IMR-90 (cell line): ENCODE data around the gene ATP5PB. TPM values are rescaled to one million over a fixed set of nuclear protein-coding genes. Genes with fewer than 3 reads are reported as not detected.

ENCODE experiments used
- ATAC-seq: fragments of 200-7000 bp; cut with Tn5 transposase; 2 replicates; pipeline ENCODE4 v1.9.1; 2020; ENCODE audit warnings: low read depth, mild to moderate bottlenecking, moderate library complexity
- BruUV-seq: library from RNA; stranded (reverse); fragments of 400-500 nt; replicated peaks from 2 replicates; lab custom pipeline; 2021; lab: Mats Ljungman, UMichigan
- CTCF ChIA-PET: fragments of 300-600 bp; formaldehyde crosslinking; extraction: SDS; loops from one replicate; lab custom pipeline; 2021; ENCODE audit warnings: antibody characterized with exemption; lab: Yijun Ruan, JAX
- POLR2A ChIA-PET: fragments of 300-600 bp; sonication (Branson Sonifier 250); formaldehyde crosslinking; loops from one replicate; lab custom pipeline; 2022; ENCODE audit warnings: antibody characterized with exemption; ENCODE audit not compliant: unreplicated experiment; lab: Charles Lee
- DNase-seq: peaks from one replicate; pipeline ENCODE4 v3.0.0; 2013
- H2AFZ ChIP-seq: replicated peaks from 2 replicates; pipeline ENCODE3; 2013; ENCODE audit warnings: low read length, mild to moderate bottlenecking; ENCODE audit not compliant: poor library complexity
- H2AK5ac ChIP-seq: 2 replicates; pipeline ENCODE4 v1.6.1; 2013; ENCODE audit warnings: low read depth, low read length, inconsistent platforms
- H2AK9ac ChIP-seq: replicated peaks from 2 replicates; pipeline ENCODE3; 2013; ENCODE audit warnings: mild to moderate bottlenecking, low read depth, low read length, moderate library complexity; ENCODE audit not compliant: poor library complexity
- H2BK120ac ChIP-seq: 2 replicates; pipeline ENCODE4 v1.6.1; 2013; ENCODE audit warnings: low read depth, low read length, inconsistent platforms
- H2BK15ac ChIP-seq: 3 replicates; pipeline ENCODE4 v1.6.1; 2013; ENCODE audit warnings: low read depth, low read length, inconsistent platforms
- H2BK20ac ChIP-seq: 2 replicates; pipeline ENCODE4 v1.6.1; 2013; ENCODE audit warnings: low read depth, mild to moderate bottlenecking, inconsistent platforms, low read length, moderate library complexity
- H2BK5ac ChIP-seq: 2 replicates; pipeline ENCODE4 v1.6.1; 2013; ENCODE audit warnings: mild to moderate bottlenecking, low read depth, low read length, inconsistent platforms; ENCODE audit not compliant: poor library complexity, severe bottlenecking
- H3K14ac ChIP-seq: replicated peaks from 2 replicates; pipeline ENCODE4 v1.6.1; 2013; ENCODE audit warnings: low read depth, low read length, inconsistent platforms
- H3K18ac ChIP-seq: 2 replicates; pipeline ENCODE4 v1.6.1; 2013; ENCODE audit warnings: low read depth, low read length, control low read depth
- H3K23ac ChIP-seq: 2 replicates; pipeline ENCODE4 v1.6.1; 2013; ENCODE audit warnings: low read depth, low read length, inconsistent platforms
- H3K27ac ChIP-seq: 2 replicates; pipeline ENCODE4 v1.5.1; 2013; ENCODE audit warnings: mild to moderate bottlenecking, control low read depth, low read length; ENCODE audit not compliant: insufficient read depth
- H3K27me3 ChIP-seq: 2 replicates; pipeline ENCODE4 v1.6.1; 2013; ENCODE audit warnings: low read length; ENCODE audit not compliant: control insufficient read depth, insufficient read depth
- H3K36me3 ChIP-seq: 2 replicates; pipeline ENCODE4 v1.6.1; 2013; ENCODE audit warnings: low read length, mixed read lengths; ENCODE audit not compliant: control insufficient read depth, insufficient read depth
- H3K4ac ChIP-seq: 2 replicates; pipeline ENCODE4 v1.6.1; 2013; ENCODE audit warnings: low read depth, low read length, inconsistent platforms
- H3K4me1 ChIP-seq: 2 replicates; pipeline ENCODE4 v1.6.1; 2013; ENCODE audit warnings: low read length, mixed read lengths; ENCODE audit not compliant: control insufficient read depth, insufficient read depth
- H3K4me2 ChIP-seq: 2 replicates; pipeline ENCODE4 v1.6.1; 2013; ENCODE audit warnings: low read depth, mild to moderate bottlenecking, control low read depth, low read length, moderate library complexity
- H3K4me3 ChIP-seq: 2 replicates; pipeline ENCODE4 v1.5.1; 2013; ENCODE audit warnings: low read depth, mild to moderate bottlenecking, control low read depth, low read length, moderate library complexity; ENCODE audit not compliant: insufficient read depth
- H3K56ac ChIP-seq: 2 replicates; pipeline ENCODE4 v1.6.1; 2013; ENCODE audit warnings: low read length, inconsistent platforms; ENCODE audit not compliant: insufficient read depth; ENCODE audit errors: extremely low read depth
- H3K79me1 ChIP-seq, 2 experiments: 2 replicates each; pipeline ENCODE4 v1.6.1; 2013; ENCODE audit warnings: low read length in 2 of 2, inconsistent platforms in 1 of 2, low read depth in 1 of 2
- H3K9ac ChIP-seq: 2 replicates; pipeline ENCODE4 v1.6.1; 2013; ENCODE audit warnings: low read depth, low read length, control low read depth
- H3K9me1 ChIP-seq: 2 replicates; pipeline ENCODE4 v1.6.1; 2013; ENCODE audit warnings: low read length, inconsistent platforms; ENCODE audit not compliant: insufficient read depth
- H3K9me3 ChIP-seq: 2 replicates; pipeline ENCODE4 v1.6.1; 2013; ENCODE audit warnings: low read length; ENCODE audit not compliant: control insufficient read depth, insufficient read depth
- H4K20me1 ChIP-seq: 2 replicates; pipeline ENCODE4 v1.6.1; 2013; ENCODE audit warnings: low read length, inconsistent platforms; ENCODE audit not compliant: insufficient read depth
- H4K5ac ChIP-seq: 2 replicates; pipeline ENCODE4 v1.6.1; 2013; ENCODE audit warnings: mild to moderate bottlenecking, low read depth, low read length, control low read depth
- H4K8ac ChIP-seq, 2 experiments: 2 replicates each; pipeline ENCODE4 v1.6.1; 2013; ENCODE audit warnings: low read depth in 2 of 2, low read length in 2 of 2, control low read depth in 1 of 2, inconsistent platforms in 1 of 2
- H4K91ac ChIP-seq: 2 replicates; pipeline ENCODE4 v1.6.1; 2013; ENCODE audit warnings: low read depth, low read length, inconsistent platforms; ENCODE audit not compliant: insufficient read depth
- BHLHE40 ChIP-seq: fragments of 150-350 bp; IDR thresholded peaks from 2 replicates; pipeline ENCODE4 v1.6.1; 2016; ENCODE audit warnings: mild to moderate bottlenecking, low read depth, low read length
- CEBPB ChIP-seq: IDR thresholded peaks from 2 replicates; pipeline ENCODE4 v1.6.1; 2012; ENCODE audit warnings: low read depth, low read length, improper control_type of control experiment
- CHD1 ChIP-seq: IDR thresholded peaks from 2 replicates; pipeline ENCODE4 v1.6.1; 2012; ENCODE audit warnings: low read depth, low read length, improper control_type of control experiment
- ELK1 ChIP-seq: fragments of 150-350 bp; IDR thresholded peaks from 2 replicates; pipeline ENCODE4 v1.6.1; 2016; ENCODE audit warnings: low read depth, mild to moderate bottlenecking, low read length, moderate library complexity, borderline replicate concordance
- FOS ChIP-seq: fragments of 150-350 bp; IDR thresholded peaks from 2 replicates; pipeline ENCODE4 v1.6.1; 2016; ENCODE audit warnings: low read depth, low read length
- MAZ ChIP-seq: IDR thresholded peaks from 2 replicates; pipeline ENCODE4 v1.6.1; 2012; ENCODE audit warnings: low read depth, mild to moderate bottlenecking, low read length, improper control_type of control experiment, moderate library complexity, borderline replicate concordance
- POLR2A ChIP-seq: IDR thresholded peaks from 2 replicates; pipeline ENCODE4 v1.6.1; 2012; ENCODE audit warnings: mild to moderate bottlenecking, low read depth, low read length
- RCOR1 ChIP-seq: IDR thresholded peaks from 2 replicates; pipeline ENCODE4 v1.6.1; 2012; ENCODE audit warnings: mild to moderate bottlenecking, low read length, improper control_type of control experiment; ENCODE audit not compliant: insufficient replicate concordance
- SMC3 ChIP-seq: fragments of 150-350 bp; IDR thresholded peaks from 2 replicates; pipeline ENCODE4 v1.6.1; 2016; ENCODE audit warnings: low read depth, mild to moderate bottlenecking, antibody characterized with exemption, low read length, moderate library complexity
- WGBS, 2 experiments: methylation state at CpG; one replicate each; pipeline versions ENCODE4 v1.1.5 to v1.1.7; 2013; ENCODE audit warnings: missing lambda C conversion rate in 2 of 2; ENCODE audit not compliant: insufficient read length in 1 of 2; ENCODE audit errors: extremely low coverage in 2 of 2; 5-methylcytosine and 5-hydroxymethylcytosine counted together
- dilution Hi-C: fragments of 300-500 bp; cut with HindIII; formaldehyde crosslinking; loops from one replicate; pipeline ENCODE4 v1.14.3; 2018; ENCODE audit warnings: low sequenced_read_pairs; ENCODE audit not compliant: unreplicated experiment
- in situ Hi-C: fragments of 300-500 bp; cut with MboI; formaldehyde crosslinking; loops from 3 replicates; pipeline ENCODE4 v1.14.3; 2019; ENCODE audit warnings: low sequenced_read_pairs, inconsistent platforms, mixed read lengths
- intact Hi-C: fragments of 100-400 bp; cut with micrococcal nuclease; formaldehyde crosslinking; loops from 2 replicates; pipeline ENCODE4 v1.10.0; 2022
- polyA plus RNA-seq, 3 experiments: library from polyadenylated mRNA; depleted of rRNA; stranded (reverse); fragments of >200 nt; gene quantifications; 2 replicates each; pipeline ENCODE4 v1.2.3, GENCODE V29; 2012; ENCODE audit warnings: low replicate concordance in 1 of 3
- total RNA-seq: library from RNA; depleted of rRNA; stranded (reverse); fragments of >200 nt; gene quantifications from 2 replicates; pipeline ENCODE4 v1.2.3, GENCODE V29; 2012

Gene ATP5PB
- total and polyA plus RNA-seq, 2 of the 4 experiments (the other 2 are of a cell fraction): 234 to 301 TPM

- Histone ChIP-seq H3K9me1 (peaks cover 10% of the 10 kb centered on the region; the same call in 1 of the 2 replicates), H3K27me3 (no peaks in the 10 kb centered on the region; the same call in 1 of the 2 replicates), H3K79me1 (no peaks in the 10 kb centered on the region), H3K23ac (no peak overlapping the region), H3K14ac (no peak overlapping the region), H3K4me2 (no peak overlapping the region), H4K91ac (no peak overlapping the region), H4K8ac (no peak overlapping the region), H2AFZ (no peak overlapping the region), H3K4me3 (no peak overlapping the region), H2BK20ac (no peak overlapping the region; the same call in 1 of the 2 replicates), H4K20me1 (no peaks in the 10 kb centered on the region), H3K4ac (no peak overlapping the region), H3K9ac (no peak overlapping the region), H2BK15ac (peak overlapping the region; percentile 95; the same call in 1 of the 3 replicates), H3K18ac (no peak overlapping the region), H3K56ac (no peak overlapping the region), H3K36me3 (no peaks in the 10 kb centered on the region), H3K9me3 (no peaks in the 10 kb centered on the region), H4K5ac (no peak overlapping the region), H2AK5ac (no peak overlapping the region), H2BK5ac (no peak overlapping the region), H2BK120ac (no peak overlapping the region; the same call in 1 of the 2 replicates), H3K4me1 (peaks cover 5% of the 10 kb centered on the region), H3K27ac (no peak overlapping the region), H2AK9ac (no peak overlapping the region)
- WGBS, 2 experiments: no CpG with 5 or more reads among the region's 1 CpG
- intact Hi-C loops (no loop called here), in situ Hi-C loops (no loop called here), dilution Hi-C loops (no loop called here)
- ChIA-PET CTCF (interaction anchor here (0.6 to 2.2 kb wide), 2 partner anchors 19 to 30 kb away, joined by 6 to 7 read pairs; partner anchors contain the start of genes ATP5PB and WDR77), POLR2A (no interaction called here)
- DNase-seq (no peak), ATAC-seq (no peak)
- no TSS peak for BruUV-seq
- TF ChIP-seq SMC3 (no peak), POLR2A (no peak), ELK1 (no peak), CEBPB (no peak), BHLHE40 (no peak), CHD1 (no peak), MAZ (no peak), RCOR1 (no peak), FOS (no peak)
These were observed 30.2 kb upstream of the ATP5PB start for GRCh38 chr1:111419037-111419436.
